Tibial nerve (tissue), 4 donors: ENCODE measurements around the gene BST2.
"Not testable (repeated sequence)": the region's sequence is repeated elsewhere in the genome, so short reads cannot be mapped to it uniquely, and the experiment has no call there.

ENCODE experiments used
- EP300 ChIP-seq, 2 donors: sonication (generic); formaldehyde crosslinking; IDR thresholded peaks; one replicate each; pipeline ENCODE4 v1.6.1; 2017; ENCODE audit warnings: antibody characterized with exemption in 2 of 2, mild to moderate bottlenecking in 1 of 2
- POLR2A ChIP-seq, 2 donors: fragments of 450-650 bp; IDR thresholded peaks; one replicate each; pipeline ENCODE4 v1.6.1; 2017; ENCODE audit warnings: antibody characterized with exemption in 2 of 2, mild to moderate bottlenecking in 2 of 2, moderate library complexity in 2 of 2
- TF ChIP-seq, protein P1 (sequence below), 5 experiments: fragments of 200-600 bp in 3 of 5; fragments of 450-650 bp in 2 of 5; sonication (generic) in 3 of 5; IDR thresholded peaks; one replicate each; pipeline ENCODE4 v1.5.1; 2016 to 2019; ENCODE audit warnings: antibody characterized with exemption in 5 of 5, mild to moderate bottlenecking in 3 of 5, moderate library complexity in 2 of 5

DNA sequence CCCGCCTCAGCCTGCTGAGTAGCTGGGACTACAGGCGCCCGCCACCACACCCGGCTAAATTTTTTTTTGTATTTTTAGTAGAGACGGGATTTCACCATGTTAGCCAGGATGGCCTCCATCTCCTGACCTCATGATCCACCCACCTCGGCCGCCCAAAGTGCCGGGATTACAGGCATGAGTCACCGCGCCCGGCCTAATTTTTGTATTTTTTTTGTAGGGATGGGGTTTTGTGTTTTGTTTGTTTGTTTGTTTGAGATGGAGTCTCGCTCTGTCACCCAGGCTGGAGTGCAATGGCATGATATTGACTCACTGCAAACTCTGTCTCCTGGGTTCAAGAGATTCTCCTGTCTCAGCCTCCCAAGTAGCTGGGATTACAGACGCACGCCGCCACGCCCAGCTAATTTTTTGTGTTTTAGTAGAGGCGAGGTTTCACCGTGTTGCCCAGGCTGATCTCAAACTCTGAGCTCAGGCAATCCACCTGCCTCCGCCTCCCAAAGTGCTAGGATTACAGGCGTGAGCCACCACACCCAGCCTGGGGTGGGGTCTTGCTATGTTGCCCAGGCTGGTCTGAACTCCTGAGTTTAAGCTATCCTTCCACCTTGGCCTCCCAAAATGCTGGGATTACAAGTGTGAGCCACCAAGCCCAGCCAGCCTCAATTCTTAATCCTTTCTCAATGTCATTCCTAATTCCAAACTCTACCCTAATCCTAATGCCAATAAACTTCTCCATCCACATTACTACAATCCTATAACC is 41.4 kb downstream of the BST2 start:
- TF ChIP-seq, protein P1, sequence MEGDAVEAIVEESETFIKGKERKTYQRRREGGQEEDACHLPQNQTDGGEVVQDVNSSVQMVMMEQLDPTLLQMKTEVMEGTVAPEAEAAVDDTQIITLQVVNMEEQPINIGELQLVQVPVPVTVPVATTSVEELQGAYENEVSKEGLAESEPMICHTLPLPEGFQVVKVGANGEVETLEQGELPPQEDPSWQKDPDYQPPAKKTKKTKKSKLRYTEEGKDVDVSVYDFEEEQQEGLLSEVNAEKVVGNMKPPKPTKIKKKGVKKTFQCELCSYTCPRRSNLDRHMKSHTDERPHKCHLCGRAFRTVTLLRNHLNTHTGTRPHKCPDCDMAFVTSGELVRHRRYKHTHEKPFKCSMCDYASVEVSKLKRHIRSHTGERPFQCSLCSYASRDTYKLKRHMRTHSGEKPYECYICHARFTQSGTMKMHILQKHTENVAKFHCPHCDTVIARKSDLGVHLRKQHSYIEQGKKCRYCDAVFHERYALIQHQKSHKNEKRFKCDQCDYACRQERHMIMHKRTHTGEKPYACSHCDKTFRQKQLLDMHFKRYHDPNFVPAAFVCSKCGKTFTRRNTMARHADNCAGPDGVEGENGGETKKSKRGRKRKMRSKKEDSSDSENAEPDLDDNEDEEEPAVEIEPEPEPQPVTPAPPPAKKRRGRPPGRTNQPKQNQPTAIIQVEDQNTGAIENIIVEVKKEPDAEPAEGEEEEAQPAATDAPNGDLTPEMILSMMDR (IDR thresholded peaks at IDR 0.05): not testable (repeated sequence)
- TF ChIP-seq EP300, POLR2A (IDR thresholded peaks at IDR 0.05): not testable (repeated sequence)
